Stomach (tissue), 9 donors: Measurements from ENCODE around the gene MTR. TPM values are rescaled to one million over a fixed set of nuclear protein-coding genes. Genes with fewer than 3 reads are reported as not detected.

ENCODE experiments used
- DNase-seq, 2 donors: peaks; one replicate each; pipeline versions ENCODE4 v3.0.0 to v3.0.0-alpha.2; 2013 to 2019
- H3K27ac ChIP-seq, 5 donors: fragments of 200-600 bp in 4 of 5; sonication (generic) in 4 of 5; one replicate each; pipeline ENCODE4 v1.5.1; 2013 to 2019; ENCODE audit warnings: mild to moderate bottlenecking in 1 of 5, moderate library complexity in 1 of 5
- H3K27me3 ChIP-seq, 3 donors: fragments of 200-600 bp; sonication (generic); one replicate each; pipeline ENCODE4 v1.5.1; 2017 to 2019; ENCODE audit warnings: mixed run types in 1 of 3
- H3K36me3 ChIP-seq, 4 donors: fragments of 200-600 bp; sonication (generic); 1 replicate in 3 of 4; 2 replicates in 1 of 4; pipeline ENCODE4 v1.5.1; 2016 to 2019
- H3K4me1 ChIP-seq, 4 donors: fragments of 200-600 bp; sonication (generic); one replicate each; pipeline ENCODE4 v1.5.1; 2016 to 2019
- H3K4me3 ChIP-seq, 4 donors: fragments of 200-600 bp; sonication (generic) in 3 of 4; one replicate each; pipeline ENCODE4 v1.5.1; 2016 to 2019; ENCODE audit warnings: mild to moderate bottlenecking in 1 of 4
- H3K9me3 ChIP-seq, 4 donors: fragments of 200-600 bp; sonication (generic); one replicate each; pipeline ENCODE4 v1.5.1; 2016 to 2019
- CTCF ChIP-seq, 7 experiments: fragments of 450-650 bp in 4 of 7; fragments of 200-600 bp in 3 of 7; sonication (generic) in 3 of 7; IDR thresholded peaks; one replicate each; pipeline ENCODE4 v1.5.1; 2016 to 2019; ENCODE audit warnings: antibody characterized with exemption in 7 of 7, control low read depth in 2 of 7, mild to moderate bottlenecking in 1 of 7
- EP300 ChIP-seq: sonication (generic); formaldehyde crosslinking; IDR thresholded peaks from one replicate; pipeline ENCODE4 v1.6.1; 2017; ENCODE audit warnings: antibody characterized with exemption
- POLR2A ChIP-seq, 4 donors: fragments of 450-650 bp; IDR thresholded peaks; one replicate each; pipeline ENCODE4 v1.6.1; 2016; ENCODE audit warnings: antibody characterized with exemption in 4 of 4, control low read depth in 2 of 4, mild to moderate bottlenecking in 1 of 4, moderate library complexity in 1 of 4
- POLR2AphosphoS5 ChIP-seq, 3 donors: sonication (generic); formaldehyde crosslinking; IDR thresholded peaks; one replicate each; pipeline ENCODE4 v1.6.1; 2016; ENCODE audit warnings: antibody characterized with exemption in 3 of 3
- WGBS, 5 donors: extraction: QIAGEN DNeasy Blood & Tissue Kit in 3 of 5; methylation state at CpG; one replicate each; pipeline versions ENCODE4 v1.1.5 to v1.1.7; 2013 to 2018; 5-methylcytosine and 5-hydroxymethylcytosine counted together
- intact Hi-C: fragments of 100-400 bp; cut with DNase I; formaldehyde crosslinking; loops from one replicate; pipeline ENCODE4 v1.15.1; 2023; ENCODE audit warnings: low total_unique reads
- polyA plus RNA-seq, 3 donors: library from polyadenylated mRNA; stranded (reverse); fragments of 200-250 nt; gene quantifications; one replicate each; pipeline ENCODE4 v1.2.3, GENCODE V29; 2013
- total RNA-seq, 5 donors: library from RNA; depleted of rRNA; stranded (reverse); fragments of >200 nt; gene quantifications; one replicate each; pipeline versions ENCODE4 v1.1.0 to v1.2.3, GENCODE V29; 2014 to 2016
- donor health status: healthy with polysubstance abuse.
- donor health status: Bipolar disorder and iron deficiency.
- donor health status: healthy.

MTR gene
- total and polyA plus RNA-seq, 8 donors = 3.1 to 57.3 (median 23.6) TPM

- TF ChIP-seq POLR2A (IDR thresholded peaks at IDR 0.05) = no peak
- TF ChIP-seq POLR2AphosphoS5 (IDR thresholded peaks at IDR 0.05) = no peak
- DNase-seq = no peak
Observed at GRCh38 chr1:236750928-236751327, 44.2 kb upstream of the MTR start.

GRCh38 chr1:236751385-236751784 is 43.7 kb upstream of the MTR start:
- no peaks in the 10 kb centered on the region for H3K9me3 ChIP-seq
- 83 to 91% (median 90%) methylated on average over 16 of the region's 16 CpGs for WGBS, 5 donors
- peaks cover 0 to 13% (median 0%) of the 10 kb centered on the region in 4 donors for H3K4me1 ChIP-seq
- H3K27ac ChIP-seq = no peak overlapping the region
- no peak overlapping the region for H3K4me3 ChIP-seq
- no peak for TF ChIP-seq POLR2AphosphoS5 (IDR thresholded peaks at IDR 0.05)
- TF ChIP-seq EP300 = no peak
- TF ChIP-seq POLR2A (IDR thresholded peaks at IDR 0.05) = no peak
- no peak for TF ChIP-seq CTCF (IDR thresholded peaks at IDR 0.05)
- no peaks in the 10 kb centered on the region for H3K27me3 ChIP-seq
- DNase-seq = no peak
- H3K36me3 ChIP-seq = peaks cover 0 to 25% (median 7%) of the 10 kb centered on the region in 4 donors
- intact Hi-C loops = loop anchor here (10.0 kb wide), 1 partner anchor 813 kb away; no protein-coding TSS in a partner anchor

More at GRCh38 chr1:236750928-236751327, 44.2 kb upstream of the MTR start:
- peaks cover 0 to 25% (median 7%) of the 10 kb centered on the region in 4 donors for H3K36me3 ChIP-seq
- H3K27ac ChIP-seq = no peak overlapping the region
- no peaks in the 10 kb centered on the region for H3K27me3 ChIP-seq
- H3K4me1 ChIP-seq = peaks cover 0 to 13% (median 0%) of the 10 kb centered on the region in 4 donors
- H3K4me3 ChIP-seq = no peak overlapping the region
- no peaks in the 10 kb centered on the region for H3K9me3 ChIP-seq
- intact Hi-C loops = loop anchor here (10.0 kb wide), 1 partner anchor 814 kb away; no protein-coding TSS in a partner anchor
- WGBS, 5 donors = 59 to 81% (median 76%) methylated on average over 3 of the region's 3 CpGs

GRCh38 chr1:236751935-236752334 is 43.2 kb upstream of the MTR start:
- no peak overlapping the region for H3K4me3 ChIP-seq
- DNase-seq = no peak
- H3K27me3 ChIP-seq = no peaks in the 10 kb centered on the region
- H3K27ac ChIP-seq = no peak overlapping the region
- WGBS, 5 donors = 72 to 77% (median 76%) methylated on average over 4 of the region's 4 CpGs
- intact Hi-C loops = loop anchor here (10.0 kb wide), 1 partner anchor 813 kb away; no protein-coding TSS in a partner anchor
- peaks cover 0 to 25% (median 7%) of the 10 kb centered on the region in 4 donors for H3K36me3 ChIP-seq
- no peaks in the 10 kb centered on the region for H3K9me3 ChIP-seq
- TF ChIP-seq POLR2A (IDR thresholded peaks at IDR 0.05) (no peak), EP300 (no peak), CTCF (IDR thresholded peaks at IDR 0.05) (no peak), POLR2AphosphoS5 (IDR thresholded peaks at IDR 0.05) (no peak)
- H3K4me1 ChIP-seq = peaks cover 0 to 13% (median 0%) of the 10 kb centered on the region in 4 donors

GRCh38 chr1:236753516-236753915 is 41.6 kb upstream of the MTR start:
- Histone ChIP-seq H3K4me3 (no peak overlapping the region), H3K27me3 (no peaks in the 10 kb centered on the region), H3K4me1 (peaks cover 0 to 13% (median 0%) of the 10 kb centered on the region in 4 donors), H3K36me3 (peaks cover 0 to 18% (median 6%) of the 10 kb centered on the region in 4 donors), H3K27ac (no peak overlapping the region), H3K9me3 (no peaks in the 10 kb centered on the region)
- intact Hi-C loops = loop anchor here (10.0 kb wide), 1 partner anchor 811 kb away; no protein-coding TSS in a partner anchor
- TF ChIP-seq EP300 (no peak), POLR2AphosphoS5 (IDR thresholded peaks at IDR 0.05) (no peak), CTCF (IDR thresholded peaks at IDR 0.05) (no peak), POLR2A (IDR thresholded peaks at IDR 0.05) (no peak)
- 45 to 58% (median 50%) methylated on average over 5 of the region's 5 CpGs for WGBS, 5 donors
- DNase-seq = peak in 1 of 2 donors; percentile 61

GRCh38 chr1:236753964-236754363 is 41.1 kb upstream of the MTR start:
- Histone ChIP-seq H3K4me1 (peaks cover 0 to 13% (median 0%) of the 10 kb centered on the region in 4 donors), H3K4me3 (no peak overlapping the region), H3K27me3 (no peaks in the 10 kb centered on the region), H3K27ac (no peak overlapping the region), H3K9me3 (no peaks in the 10 kb centered on the region), H3K36me3 (peaks cover 0 to 18% (median 5%) of the 10 kb centered on the region in 4 donors)
- DNase-seq = no peak
- 78 to 86% (median 84%) methylated on average over 12 to 14 of the region's 14 CpGs for WGBS, 5 donors
- TF ChIP-seq POLR2A (IDR thresholded peaks at IDR 0.05) = no peak
- TF ChIP-seq CTCF (IDR thresholded peaks at IDR 0.05) = no peak
- TF ChIP-seq EP300 = no peak
- no peak for TF ChIP-seq POLR2AphosphoS5 (IDR thresholded peaks at IDR 0.05)
- intact Hi-C loops = loop anchor here (10.0 kb wide), 1 partner anchor 811 kb away; no protein-coding TSS in a partner anchor
